Right renal pelvis (tissue), 4 donors: ENCODE results near the gene CCER1. TPM values are rescaled to one million over a fixed set of nuclear protein-coding genes. Genes with fewer than 3 reads are reported as not detected.

Experiments
- DNase-seq, 4 donors: peaks; one replicate each; pipeline ENCODE4 v3.0.0-alpha.2; 2013; ENCODE audit warnings: low read depth in 4 of 4, low spot score in 3 of 4, missing footprints in 1 of 4
- polyA plus RNA-seq, 4 donors: library from polyadenylated mRNA; unstranded; fragments of 120-200 nt; gene quantifications; one replicate each; pipeline ENCODE4 v1.2.1, GENCODE V29; 2013; ENCODE audit not compliant: insufficient read length in 4 of 4

The CCER1 gene
- polyA plus RNA-seq, 4 donors = not detected

GRCh38 chr12:90969346-90969745, 14.4 kb upstream of the CCER1 start:
- DNase-seq = no peak

- no peak for DNase-seq
Observed at GRCh38 chr12:90965204-90965603, 10.2 kb upstream of the CCER1 start.

GRCh38 chr12:90964616-90965015, 9.6 kb upstream of the CCER1 start:
- no peak for DNase-seq

GRCh38 chr12:90963946-90964345, 9.0 kb upstream of the CCER1 start:
- DNase-seq = no peak

- no peak for DNase-seq
Observed at GRCh38 chr12:90961154-90961553, 6.2 kb upstream of the CCER1 start.

- DNase-seq = peak in 3 of 4 donors; percentile 31 to 41 (median 38)
Observed at GRCh38 chr12:90959538-90960139, 4.7 kb upstream of the CCER1 start.

- DNase-seq = no peak
Observed at GRCh38 chr12:90959032-90959431, 4.1 kb upstream of the CCER1 start.

GRCh38 chr12:90958347-90958746, 3.4 kb upstream of the CCER1 start:
- DNase-seq = no peak

GRCh38 chr12:90954428-90954827, 548 bp downstream of the CCER1 start:
- no peak for DNase-seq

- DNase-seq = no peak
Observed at GRCh38 chr12:90953956-90954421, 987 bp downstream of the CCER1 start.

GRCh38 chr12:90951432-90952105, 3.4 kb downstream of the CCER1 start:
- no peak for DNase-seq

- DNase-seq = no peak
Observed at GRCh38 chr12:90947869-90948268, 7.1 kb downstream of the CCER1 start.

- DNase-seq = no peak
Observed at GRCh38 chr12:90945070-90945649, 9.8 kb downstream of the CCER1 start.

- DNase-seq = no peak
Observed at GRCh38 chr12:90943255-90943654, 11.7 kb downstream of the CCER1 start.

GRCh38 chr12:90940872-90941499, 14.0 kb downstream of the CCER1 start:
- DNase-seq = no peak

- DNase-seq = no peak
Observed at GRCh38 chr12:90939382-90939781, 15.6 kb downstream of the CCER1 start.

GRCh38 chr12:90938451-90938850, 16.5 kb downstream of the CCER1 start:
- no peak for DNase-seq

GRCh38 chr12:90937651-90938050, 17.3 kb downstream of the CCER1 start:
- no peak for DNase-seq

GRCh38 chr12:90936230-90937005, 18.6 kb downstream of the CCER1 start:
- DNase-seq = no peak

GRCh38 chr12:90925562-90925961, 29.4 kb downstream of the CCER1 start:
- no peak for DNase-seq

- DNase-seq = no peak
Observed at GRCh38 chr12:90924406-90924805, 30.6 kb downstream of the CCER1 start.
